DMS53 treated with DMSO at 0.1 percent for 48 hours (cell line): ENCODE data around the gene DIRAS1.

ENCODE experiments used
- DNase-seq: peaks from one replicate; lab custom pipeline; 2025; ENCODE audit not compliant: unreplicated experiment; lab: John Stamatoyannopoulos, UW

The DIRAS1 gene

GRCh38 chr19:2728783-2729387, 7.7 kb upstream of the DIRAS1 start:
- DNase-seq: no peak

- DNase-seq: no peak
Measured at GRCh38 chr19:2727640-2727944, 6.4 kb upstream of the DIRAS1 start.

GRCh38 chr19:2726904-2727639, 5.9 kb upstream of the DIRAS1 start:
- no peak for DNase-seq

GRCh38 chr19:2726160-2726855, 5.1 kb upstream of the DIRAS1 start:
- no peak for DNase-seq

- DNase-seq: no peak
Measured at GRCh38 chr19:2724148-2724557, 3.0 kb upstream of the DIRAS1 start.

GRCh38 chr19:2723747-2724146, 2.6 kb upstream of the DIRAS1 start:
- no peak for DNase-seq

- DNase-seq: no peak
Measured at GRCh38 chr19:2723345-2723715, 2.2 kb upstream of the DIRAS1 start.

- DNase-seq: no peak
Measured at GRCh38 chr19:2722541-2723344, 1.6 kb upstream of the DIRAS1 start.

- no peak for DNase-seq
Measured at GRCh38 chr19:2721570-2722540, 683 bp upstream of the DIRAS1 start.

GRCh38 chr19:2719920-2720776, 1.0 kb downstream of the DIRAS1 start:
- no peak for DNase-seq

- DNase-seq: no peak
Measured at GRCh38 chr19:2719232-2719735, 1.9 kb downstream of the DIRAS1 start.

GRCh38 chr19:2717638-2718541, 3.3 kb downstream of the DIRAS1 start:
- no peak for DNase-seq

GRCh38 chr19:2716722-2717637, 4.2 kb downstream of the DIRAS1 start:
- DNase-seq: no peak

- no peak for DNase-seq
Measured at GRCh38 chr19:2716275-2716650, 4.9 kb downstream of the DIRAS1 start.

GRCh38 chr19:2715470-2716274, 5.5 kb downstream of the DIRAS1 start:
- no peak for DNase-seq

GRCh38 chr19:2714531-2715269, 6.5 kb downstream of the DIRAS1 start:
- no peak for DNase-seq
